ENCODE data around the gene MTMR1. TPM values are rescaled to one million over a fixed set of nuclear protein-coding genes. Genes with fewer than 3 reads are reported as not detected.

The MTMR1 gene
- total and polyA plus RNA-seq, 9 of the 15 experiments (the other 6 are each of a cell fraction or from before 2014, with no cell fraction given) = 0.96 to 35.4 (median 22.4) TPM

- TF ChIP-seq E2F6 (IDR thresholded peaks at IDR 0.05; ENCODE audit: borderline replicate concordance in 1 of 2, extremely low read depth in 1 of 2, insufficient read depth in 1 of 2, insufficient read length in 1 of 2, low read depth in 1 of 2, low read length in 1 of 2, poor library complexity in 1 of 2, severe bottlenecking in 1 of 2) = no peak
- TF ChIP-seq KDM4B (IDR thresholded peaks at IDR 0.05; ENCODE audit: borderline replicate concordance in 2 of 2, low read depth in 1 of 2) = no peak
- no peak for TF ChIP-seq ILK (tag; IDR thresholded peaks at IDR 0.05; ENCODE audit: borderline replicate concordance, low read depth)
- TF ChIP-seq ZNF41 (CRISPR knock-in tag; conservative IDR thresholded peaks at IDR 0.05) = no peak
- TF ChIP-seq ZNF274 (IDR thresholded peaks at IDR 0.05; ENCODE audit: borderline replicate concordance, low read depth, low read length) = no peak
- TF ChIP-seq HMBOX1 (IDR thresholded peaks at IDR 0.05) = no peak
- TF ChIP-seq PRPF4 (IDR thresholded peaks at IDR 0.05; ENCODE audit: insufficient read depth, low read depth, low read length, poor library complexity, severe bottlenecking) = no peak
- no peak for TF ChIP-seq NFXL1 (CRISPR knock-in tag; IDR thresholded peaks at IDR 0.05)
- TF ChIP-seq TAF15 (IDR thresholded peaks at IDR 0.05; ENCODE audit: low read depth, low read length) = no peak
- no peak for TF ChIP-seq GATAD2B (IDR thresholded peaks at IDR 0.05; ENCODE audit: borderline replicate concordance)
- TF ChIP-seq ZBTB9 (CRISPR knock-in tag; IDR thresholded peaks at IDR 0.05) = no peak
- TF ChIP-seq DIDO1 (tag; IDR thresholded peaks at IDR 0.05; ENCODE audit: low read depth) = no peak
- TF ChIP-seq PPARD (CRISPR knock-in tag; IDR thresholded peaks at IDR 0.05) = no peak
Measured at GRCh38 chrX:150730719-150731118, 37.5 kb downstream of the MTMR1 start (continued).
